IMR-90 (cell line): ENCODE data around the gene HCRTR1. TPM values are rescaled to one million over a fixed set of nuclear protein-coding genes. Genes with fewer than 3 reads are reported as not detected.

Source experiments
- ATAC-seq: fragments of 200-7000 bp; cut with Tn5 transposase; 2 replicates; pipeline ENCODE4 v1.9.1; 2020; ENCODE audit warnings: low read depth, mild to moderate bottlenecking, moderate library complexity
- BruUV-seq: library from RNA; stranded (reverse); fragments of 400-500 nt; replicated peaks from 2 replicates; lab custom pipeline; 2021; lab: Mats Ljungman, UMichigan
- CTCF ChIA-PET: fragments of 300-600 bp; formaldehyde crosslinking; extraction: SDS; loops from one replicate; lab custom pipeline; 2021; ENCODE audit warnings: antibody characterized with exemption; lab: Yijun Ruan, JAX
- POLR2A ChIA-PET: fragments of 300-600 bp; sonication (Branson Sonifier 250); formaldehyde crosslinking; loops from one replicate; lab custom pipeline; 2022; ENCODE audit warnings: antibody characterized with exemption; ENCODE audit not compliant: unreplicated experiment; lab: Charles Lee
- DNase-seq: peaks from one replicate; pipeline ENCODE4 v3.0.0; 2013
- H2AFZ ChIP-seq: replicated peaks from 2 replicates; pipeline ENCODE3; 2013; ENCODE audit warnings: low read length, mild to moderate bottlenecking; ENCODE audit not compliant: poor library complexity
- H2AK5ac ChIP-seq: 2 replicates; pipeline ENCODE4 v1.6.1; 2013; ENCODE audit warnings: low read depth, low read length, inconsistent platforms
- H2AK9ac ChIP-seq: replicated peaks from 2 replicates; pipeline ENCODE3; 2013; ENCODE audit warnings: mild to moderate bottlenecking, low read depth, low read length, moderate library complexity; ENCODE audit not compliant: poor library complexity
- H2BK120ac ChIP-seq: 2 replicates; pipeline ENCODE4 v1.6.1; 2013; ENCODE audit warnings: low read depth, low read length, inconsistent platforms
- H2BK15ac ChIP-seq: 3 replicates; pipeline ENCODE4 v1.6.1; 2013; ENCODE audit warnings: low read depth, low read length, inconsistent platforms
- H2BK20ac ChIP-seq: 2 replicates; pipeline ENCODE4 v1.6.1; 2013; ENCODE audit warnings: low read depth, mild to moderate bottlenecking, inconsistent platforms, low read length, moderate library complexity
- H2BK5ac ChIP-seq: 2 replicates; pipeline ENCODE4 v1.6.1; 2013; ENCODE audit warnings: mild to moderate bottlenecking, low read depth, low read length, inconsistent platforms; ENCODE audit not compliant: poor library complexity, severe bottlenecking
- H3K14ac ChIP-seq: replicated peaks from 2 replicates; pipeline ENCODE4 v1.6.1; 2013; ENCODE audit warnings: low read depth, low read length, inconsistent platforms
- H3K18ac ChIP-seq: 2 replicates; pipeline ENCODE4 v1.6.1; 2013; ENCODE audit warnings: low read depth, low read length, control low read depth
- H3K23ac ChIP-seq: 2 replicates; pipeline ENCODE4 v1.6.1; 2013; ENCODE audit warnings: low read depth, low read length, inconsistent platforms
- H3K27ac ChIP-seq: 2 replicates; pipeline ENCODE4 v1.5.1; 2013; ENCODE audit warnings: mild to moderate bottlenecking, control low read depth, low read length; ENCODE audit not compliant: insufficient read depth
- H3K27me3 ChIP-seq: 2 replicates; pipeline ENCODE4 v1.6.1; 2013; ENCODE audit warnings: low read length; ENCODE audit not compliant: control insufficient read depth, insufficient read depth
- H3K36me3 ChIP-seq: 2 replicates; pipeline ENCODE4 v1.6.1; 2013; ENCODE audit warnings: low read length, mixed read lengths; ENCODE audit not compliant: control insufficient read depth, insufficient read depth
- H3K4ac ChIP-seq: 2 replicates; pipeline ENCODE4 v1.6.1; 2013; ENCODE audit warnings: low read depth, low read length, inconsistent platforms
- H3K4me1 ChIP-seq: 2 replicates; pipeline ENCODE4 v1.6.1; 2013; ENCODE audit warnings: low read length, mixed read lengths; ENCODE audit not compliant: control insufficient read depth, insufficient read depth
- H3K4me2 ChIP-seq: 2 replicates; pipeline ENCODE4 v1.6.1; 2013; ENCODE audit warnings: low read depth, mild to moderate bottlenecking, control low read depth, low read length, moderate library complexity
- H3K4me3 ChIP-seq: 2 replicates; pipeline ENCODE4 v1.5.1; 2013; ENCODE audit warnings: low read depth, mild to moderate bottlenecking, control low read depth, low read length, moderate library complexity; ENCODE audit not compliant: insufficient read depth
- H3K56ac ChIP-seq: 2 replicates; pipeline ENCODE4 v1.6.1; 2013; ENCODE audit warnings: low read length, inconsistent platforms; ENCODE audit not compliant: insufficient read depth; ENCODE audit errors: extremely low read depth
- H3K79me1 ChIP-seq, 2 experiments: 2 replicates each; pipeline ENCODE4 v1.6.1; 2013; ENCODE audit warnings: low read length in 2 of 2, inconsistent platforms in 1 of 2, low read depth in 1 of 2
- H3K9ac ChIP-seq: 2 replicates; pipeline ENCODE4 v1.6.1; 2013; ENCODE audit warnings: low read depth, low read length, control low read depth
- H3K9me1 ChIP-seq: 2 replicates; pipeline ENCODE4 v1.6.1; 2013; ENCODE audit warnings: low read length, inconsistent platforms; ENCODE audit not compliant: insufficient read depth
- H3K9me3 ChIP-seq: 2 replicates; pipeline ENCODE4 v1.6.1; 2013; ENCODE audit warnings: low read length; ENCODE audit not compliant: control insufficient read depth, insufficient read depth
- H4K20me1 ChIP-seq: 2 replicates; pipeline ENCODE4 v1.6.1; 2013; ENCODE audit warnings: low read length, inconsistent platforms; ENCODE audit not compliant: insufficient read depth
- H4K5ac ChIP-seq: 2 replicates; pipeline ENCODE4 v1.6.1; 2013; ENCODE audit warnings: mild to moderate bottlenecking, low read depth, low read length, control low read depth
- H4K8ac ChIP-seq, 2 experiments: 2 replicates each; pipeline ENCODE4 v1.6.1; 2013; ENCODE audit warnings: low read depth in 2 of 2, low read length in 2 of 2, control low read depth in 1 of 2, inconsistent platforms in 1 of 2
- H4K91ac ChIP-seq: 2 replicates; pipeline ENCODE4 v1.6.1; 2013; ENCODE audit warnings: low read depth, low read length, inconsistent platforms; ENCODE audit not compliant: insufficient read depth
- CEBPB ChIP-seq: IDR thresholded peaks from 2 replicates; pipeline ENCODE4 v1.6.1; 2012; ENCODE audit warnings: low read depth, low read length, improper control_type of control experiment
- NFE2L2 ChIP-seq: fragments of 150-350 bp; IDR thresholded peaks from 2 replicates; pipeline ENCODE4 v1.6.1; 2016; ENCODE audit warnings: low read depth, mild to moderate bottlenecking, low read length
- USF2 ChIP-seq: fragments of 150-350 bp; IDR thresholded peaks from 2 replicates; pipeline ENCODE4 v1.6.1; 2017; ENCODE audit warnings: mild to moderate bottlenecking, antibody characterized with exemption, low read length, low read depth
- WGBS, 2 experiments: methylation state at CpG; one replicate each; pipeline versions ENCODE4 v1.1.5 to v1.1.7; 2013; ENCODE audit warnings: missing lambda C conversion rate in 2 of 2; ENCODE audit not compliant: insufficient read length in 1 of 2; ENCODE audit errors: extremely low coverage in 2 of 2; 5-methylcytosine and 5-hydroxymethylcytosine counted together
- dilution Hi-C: fragments of 300-500 bp; cut with HindIII; formaldehyde crosslinking; loops from one replicate; pipeline ENCODE4 v1.14.3; 2018; ENCODE audit warnings: low sequenced_read_pairs; ENCODE audit not compliant: unreplicated experiment
- in situ Hi-C: fragments of 300-500 bp; cut with MboI; formaldehyde crosslinking; loops from 3 replicates; pipeline ENCODE4 v1.14.3; 2019; ENCODE audit warnings: low sequenced_read_pairs, inconsistent platforms, mixed read lengths
- intact Hi-C: fragments of 100-400 bp; cut with micrococcal nuclease; formaldehyde crosslinking; loops from 2 replicates; pipeline ENCODE4 v1.10.0; 2022
- polyA plus RNA-seq, 3 experiments: library from polyadenylated mRNA; depleted of rRNA; stranded (reverse); fragments of >200 nt; gene quantifications; 2 replicates each; pipeline ENCODE4 v1.2.3, GENCODE V29; 2012; ENCODE audit warnings: low replicate concordance in 1 of 3
- total RNA-seq: library from RNA; depleted of rRNA; stranded (reverse); fragments of >200 nt; gene quantifications from 2 replicates; pipeline ENCODE4 v1.2.3, GENCODE V29; 2012

Gene HCRTR1
- total and polyA plus RNA-seq, 2 of the 4 experiments (the other 2 are of a cell fraction): not detected

GRCh38 chr1:31651766-31652165 is 34.3 kb downstream of the HCRTR1 start:
- H2AK5ac ChIP-seq: no peak overlapping the region
- H2AFZ ChIP-seq: no peak overlapping the region
- ATAC-seq (no peak), DNase-seq (no peak)
- no peak overlapping the region for H2BK20ac ChIP-seq
- TF ChIP-seq NFE2L2 (no peak), CEBPB (no peak), USF2 (no peak)
- no peak overlapping the region for H3K56ac ChIP-seq
- no peak overlapping the region for H3K4ac ChIP-seq
- H4K91ac ChIP-seq: no peak overlapping the region
- no peak overlapping the region for H2BK15ac ChIP-seq
- no peaks in the 10 kb centered on the region for H3K9me1 ChIP-seq
- no peaks in the 10 kb centered on the region for H3K9me3 ChIP-seq
- H4K8ac ChIP-seq: no peak overlapping the region
- H4K20me1 ChIP-seq: no peaks in the 10 kb centered on the region
- H2BK120ac ChIP-seq: no peak overlapping the region
- no peaks in the 10 kb centered on the region for H3K79me1 ChIP-seq
- intact Hi-C loops (no loop called here), dilution Hi-C loops (no loop called here), in situ Hi-C loops (no loop called here)
- no peak overlapping the region for H2BK5ac ChIP-seq
- H3K36me3 ChIP-seq: peaks cover 41% of the 10 kb centered on the region
- H4K5ac ChIP-seq: no peak overlapping the region
- ChIA-PET POLR2A (no interaction called here), CTCF (interaction anchor here (1.6 kb wide), 1 partner anchor 94 kb away, joined by 6 read pairs; no protein-coding TSS in a partner anchor)
- H3K14ac ChIP-seq: no peak overlapping the region
- no peak overlapping the region for H3K4me2 ChIP-seq
- H3K4me3 ChIP-seq: no peak overlapping the region
- no peaks in the 10 kb centered on the region for H3K27me3 ChIP-seq
- BruUV-seq: no TSS peak
- no peak overlapping the region for H3K27ac ChIP-seq
- 88% methylated on average over 4 of the region's 6 CpGs; no CpG with 5 or more reads in 1 of the 2 experiments for WGBS, 2 experiments
- H3K18ac ChIP-seq: no peak overlapping the region
- H3K9ac ChIP-seq: no peak overlapping the region
- H3K4me1 ChIP-seq: peaks cover 2% of the 10 kb centered on the region; the same call in 1 of the 2 replicates
- no peak overlapping the region for H3K23ac ChIP-seq
- H2AK9ac ChIP-seq: no peak overlapping the region
